ENCODE measurements around the gene SRXN1.

SRXN1 gene

DNA sequence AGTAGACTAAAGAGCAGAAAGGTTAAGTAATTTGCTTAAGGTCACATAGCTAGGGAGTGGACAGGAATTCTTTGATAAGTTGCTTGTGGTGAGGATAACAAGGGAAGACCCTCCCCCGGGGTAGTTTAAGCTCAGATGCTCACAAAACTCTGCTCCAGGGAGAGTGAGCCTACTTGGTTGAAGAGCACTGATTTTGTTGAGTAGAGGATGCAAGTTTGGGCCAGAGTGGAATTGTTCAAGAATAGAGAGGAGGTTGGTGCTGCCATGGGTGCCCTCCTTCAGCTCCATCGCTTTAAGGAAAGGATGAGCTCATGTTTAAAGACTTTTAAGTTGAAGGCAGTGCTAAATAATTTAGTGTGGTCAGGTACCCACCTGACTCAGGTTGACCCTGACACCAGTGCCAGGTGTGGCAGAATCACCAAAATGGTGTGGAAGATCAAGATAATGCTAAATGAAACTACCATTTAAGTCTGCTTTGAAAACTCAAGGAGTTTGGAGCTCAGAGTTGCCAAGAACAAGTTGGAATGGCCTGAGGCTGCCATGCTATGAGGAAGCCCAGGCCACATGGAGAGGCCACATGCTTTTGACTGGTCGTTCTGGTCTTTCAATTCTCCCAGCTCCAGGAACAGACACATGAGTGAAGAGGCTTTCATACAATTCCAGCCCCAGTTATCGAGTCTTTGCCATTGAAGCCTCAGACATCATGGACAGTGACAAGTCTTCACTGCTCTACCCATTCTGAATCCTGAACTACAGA, 34.9 kb downstream of the SRXN1 start:
- no peak for TF ChIP-seq CTCF (IDR thresholded peaks at IDR 0.05; ENCODE audit: control insufficient read depth, insufficient read depth, low read depth, low read length, missing control alignments)
- DNase-seq (ENCODE audit: low read depth) = no peak
- no peak overlapping the region for H3K4me3 ChIP-seq (ENCODE audit: control insufficient read depth, low read depth, low read length)

- no peak for DNase-seq (ENCODE audit: low read depth)
- no peak overlapping the region for H3K4me3 ChIP-seq (ENCODE audit: control insufficient read depth, low read depth, low read length)
- no peak for TF ChIP-seq CTCF (IDR thresholded peaks at IDR 0.05; ENCODE audit: control insufficient read depth, insufficient read depth, low read depth, low read length, missing control alignments)
These were observed 37.5 kb downstream of the SRXN1 start for GRCh38 chr20:615514-615913.

DNA sequence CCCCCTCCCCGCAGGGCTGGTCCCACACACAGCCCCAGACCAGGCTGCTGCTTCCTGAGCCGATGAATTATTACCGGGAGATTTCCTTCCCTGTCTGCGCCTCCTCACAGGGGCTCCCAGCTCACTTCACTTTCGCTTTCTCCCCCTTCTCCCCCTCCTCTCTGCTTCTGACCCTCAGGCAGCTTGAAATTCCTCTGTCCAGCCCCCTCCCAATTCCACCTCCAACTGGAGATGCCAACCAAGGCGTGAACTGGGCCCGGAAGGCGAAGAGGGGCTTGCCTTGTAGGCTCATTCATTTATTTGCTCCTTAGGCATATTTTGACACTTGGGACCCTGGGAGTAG, 41.2 kb downstream of the SRXN1 start:
- no peak for TF ChIP-seq CTCF (IDR thresholded peaks at IDR 0.05; ENCODE audit: control insufficient read depth, insufficient read depth, low read depth, low read length, missing control alignments)
- no peak overlapping the region for H3K4me3 ChIP-seq (ENCODE audit: control insufficient read depth, low read depth, low read length)

DNA sequence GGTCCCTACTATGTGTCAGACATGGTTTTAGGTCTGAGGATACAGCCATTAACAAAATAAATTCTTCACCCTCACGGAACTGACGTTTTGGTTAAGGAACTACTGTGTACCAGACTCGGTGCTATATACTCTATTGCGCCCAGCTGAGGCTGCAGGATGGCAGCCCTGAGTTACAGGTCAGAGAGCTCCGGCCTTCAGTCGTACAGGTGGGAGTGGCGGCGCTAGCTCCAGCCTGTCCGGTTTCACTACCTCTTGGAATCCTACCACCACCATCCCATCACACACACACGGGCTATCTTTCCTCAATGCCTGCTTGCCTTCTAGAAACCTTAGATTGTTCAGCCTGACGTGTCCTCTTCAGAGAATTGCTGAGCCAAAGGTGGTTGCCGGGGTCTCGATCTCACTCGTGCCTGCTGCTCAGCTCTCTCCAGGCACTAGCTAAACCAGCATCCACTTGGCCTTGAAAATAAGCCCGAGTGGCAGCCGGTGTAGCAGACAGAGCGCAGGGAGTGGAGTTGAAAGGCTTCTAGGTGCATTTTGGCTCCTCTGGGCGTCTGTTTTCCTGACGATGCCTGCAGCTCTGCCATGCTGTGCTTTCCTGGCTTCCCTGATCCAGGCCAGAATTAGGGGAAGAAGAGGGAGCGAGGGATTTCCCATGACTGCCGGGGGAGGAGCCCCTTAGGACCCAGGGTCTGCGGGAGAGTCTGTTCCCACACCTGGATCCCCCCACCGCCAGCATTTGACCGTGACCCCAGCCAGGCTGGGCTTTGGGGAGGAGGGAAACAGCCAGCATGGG, 41.8 kb downstream of the SRXN1 start:
- DNase-seq (ENCODE audit: low read depth) = no peak
- no peak overlapping the region for H3K4me3 ChIP-seq (ENCODE audit: control insufficient read depth, low read depth, low read length)
- no peak for TF ChIP-seq CTCF (IDR thresholded peaks at IDR 0.05; ENCODE audit: control insufficient read depth, insufficient read depth, low read depth, low read length, missing control alignments)

More for the DNA sequence above, 41.2 kb downstream of the SRXN1 start:
- DNase-seq (ENCODE audit: low read depth) = no peak

GRCh38 chr20:610130-611046, 42.6 kb downstream of the SRXN1 start, which contains the start of gene TCF15:
Gene TCF15 (minus strand): TSS chr20:610309. CDS start chr20:610237, 72 bp downstream.
- DNase-seq (ENCODE audit: low read depth) = no peak
- no peak for TF ChIP-seq CTCF (IDR thresholded peaks at IDR 0.05; ENCODE audit: control insufficient read depth, insufficient read depth, low read depth, low read length, missing control alignments)
- no peak within 1 kb of the TSS for H3K4me3 ChIP-seq (ENCODE audit: control insufficient read depth, low read depth, low read length)

DNA sequence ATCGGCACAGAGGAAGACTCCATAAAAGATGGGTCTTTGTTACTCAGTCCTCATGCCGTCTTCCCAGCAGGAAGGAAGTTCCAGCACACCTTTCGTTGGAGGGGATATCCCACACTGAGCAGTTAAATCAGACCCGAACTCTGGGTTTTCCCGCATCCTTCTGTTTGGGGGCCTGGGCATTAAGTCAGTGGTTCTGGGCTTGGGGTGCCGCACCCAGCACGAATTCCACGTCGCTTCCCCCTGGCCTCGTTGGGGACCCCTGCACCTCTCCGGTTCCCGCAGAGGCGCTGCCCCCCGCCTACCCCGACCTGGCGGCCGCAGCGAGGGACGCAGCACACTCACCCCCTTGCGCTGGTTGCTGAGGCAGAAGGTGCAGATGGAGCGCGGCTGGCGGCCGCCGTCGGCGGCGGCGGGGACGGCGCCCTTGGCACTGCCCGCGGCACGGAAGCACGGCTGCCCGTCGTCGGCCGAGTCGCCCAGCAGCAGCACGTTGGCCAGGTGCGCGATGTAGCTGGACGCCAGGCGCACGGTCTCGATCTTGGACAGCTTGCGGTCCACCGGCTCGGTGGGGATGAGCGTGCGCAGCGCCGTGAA, 43.5 kb downstream of the SRXN1 start:
- no peak for DNase-seq (ENCODE audit: low read depth)
- no peak overlapping the region for H3K4me3 ChIP-seq (ENCODE audit: control insufficient read depth, low read depth, low read length)
- no peak for TF ChIP-seq CTCF (IDR thresholded peaks at IDR 0.05; ENCODE audit: control insufficient read depth, insufficient read depth, low read depth, low read length, missing control alignments)

All from AG09309 (cell line).